H1 (cell line): ENCODE measurements around the gene RUNX1. TPM values are rescaled to one million over a fixed set of nuclear protein-coding genes. Genes with fewer than 3 reads are reported as not detected.

Source experiments
- CTCF ChIA-PET: fragments of 300-600 bp; sonication (Branson Sonifier 250); formaldehyde crosslinking; loops from one replicate; lab custom pipeline; 2021; ENCODE audit not compliant: partially characterized antibody; lab: Charles Lee
- POLR2A ChIA-PET: fragments of 300-600 bp; sonication (Branson Sonifier 250); formaldehyde crosslinking; loops from one replicate; lab custom pipeline; 2021; ENCODE audit warnings: inconsistent platforms; ENCODE audit not compliant: partially characterized antibody; lab: Charles Lee
- DNase-seq, 2 experiments: peaks; one replicate each; pipeline versions ENCODE4 v3.0.0 to v3.0.0-alpha.2; 2010 to 2022; ENCODE audit warnings: low spot score in 2 of 2, low read depth in 1 of 2, mixed read lengths in 1 of 2
- FAIRE-seq: peaks from 2 replicates; lab custom pipeline; 2011; peaks lifted over from hg19 to GRCh38; lab: Jason Lieb, UNC
- H2AFZ ChIP-seq: 2 replicates; pipeline ENCODE4 v1.8.1; 2012; ENCODE audit warnings: low read length, inconsistent platforms
- H2AK5ac ChIP-seq: 2 replicates; pipeline ENCODE4 v1.6.1; 2013; ENCODE audit warnings: low read depth, low read length
- H2BK120ac ChIP-seq: replicated peaks from 2 replicates; pipeline ENCODE3; 2013; ENCODE audit warnings: low read depth, low read length, inconsistent platforms
- H2BK12ac ChIP-seq: 2 replicates; pipeline ENCODE4 v1.6.1; 2013; ENCODE audit warnings: low read depth, low read length
- H2BK15ac ChIP-seq: 2 replicates; pipeline ENCODE4 v1.6.1; 2013; ENCODE audit warnings: low read length
- H2BK20ac ChIP-seq: 2 replicates; pipeline ENCODE4 v1.6.1; 2013; ENCODE audit warnings: low read length
- H2BK5ac ChIP-seq: 2 replicates; pipeline ENCODE4 v1.6.1; 2013; ENCODE audit warnings: low read depth, low read length
- H3K14ac ChIP-seq: 2 replicates; pipeline ENCODE4 v1.6.1; 2013; ENCODE audit warnings: inconsistent platforms; ENCODE audit not compliant: insufficient read length
- H3K18ac ChIP-seq: 2 replicates; pipeline ENCODE4 v1.6.1; 2013; ENCODE audit warnings: low read length; ENCODE audit errors: extremely low read depth
- H3K23ac ChIP-seq: 2 replicates; pipeline ENCODE4 v1.6.1; 2013; ENCODE audit warnings: inconsistent platforms; ENCODE audit not compliant: insufficient read length
- H3K23me2 ChIP-seq: 2 replicates; pipeline ENCODE4 v1.6.1; 2013; ENCODE audit warnings: low read depth, low read length
- H3K27ac ChIP-seq: 2 replicates; pipeline ENCODE4 v1.6.1; 2011; ENCODE audit warnings: low read depth, low read length, inconsistent platforms
- H3K27me3 ChIP-seq, 4 experiments: replicated peaks in 1 of 4; 1 replicate in 1 of 4; 2 replicates in 3 of 4; pipeline versions ENCODE4 v1.6.1 to v1.8.1; 2011 to 2013; ENCODE audit warnings: low read length in 3 of 4, mild to moderate bottlenecking in 3 of 4, inconsistent platforms in 2 of 4, mixed read lengths in 2 of 4, moderate library complexity in 1 of 4; ENCODE audit not compliant: control insufficient read depth in 3 of 4, insufficient read depth in 3 of 4; ENCODE audit errors: extremely low read depth in 1 of 4
- H3K36me3 ChIP-seq, 4 experiments: 2 replicates each; pipeline versions ENCODE4 v1.6.1 to v1.8.1; 2011 to 2013; ENCODE audit warnings: mild to moderate bottlenecking in 4 of 4, low read length in 3 of 4, moderate library complexity in 2 of 4, control low read depth in 1 of 4, inconsistent platforms in 1 of 4; ENCODE audit not compliant: insufficient read depth in 4 of 4, control insufficient read depth in 2 of 4
- H3K4ac ChIP-seq: replicated peaks from 2 replicates; pipeline ENCODE3; 2013; ENCODE audit warnings: low read length, low read depth, mixed read lengths, inconsistent platforms; ENCODE audit not compliant: insufficient read length
- H3K4me1 ChIP-seq, 4 experiments: replicated peaks in 1 of 4; 1 replicate in 1 of 4; 2 replicates in 3 of 4; pipeline versions ENCODE4 v1.6.1 to v1.8.1; 2011 to 2013; ENCODE audit warnings: low read length in 3 of 4, inconsistent platforms in 2 of 4, mixed read lengths in 1 of 4; ENCODE audit not compliant: insufficient read depth in 4 of 4, control insufficient read depth in 3 of 4
- H3K4me2 ChIP-seq, 2 experiments: 2 replicates each; pipeline versions ENCODE4 v1.6.1 to v1.8.1; 2011 to 2013; ENCODE audit warnings: low read depth in 2 of 2, low read length in 2 of 2, control low read depth in 1 of 2, inconsistent platforms in 1 of 2, mild to moderate bottlenecking in 1 of 2; ENCODE audit not compliant: insufficient read depth in 1 of 2
- H3K4me3 ChIP-seq, 4 experiments: fragments of 200-600, 300-600 bp in 1 of 4; sonication (generic), shearing (Covaris generic), sonication (Bioruptor Twin) in 1 of 4; 2 replicates each; pipeline versions ENCODE4 v1.5.1 to v1.8.1; 2011 to 2016; ENCODE audit warnings: low read length in 4 of 4, low read depth in 3 of 4, control low read depth in 2 of 4, inconsistent platforms in 2 of 4, mild to moderate bottlenecking in 2 of 4, mixed read lengths in 1 of 4, moderate library complexity in 1 of 4; ENCODE audit not compliant: insufficient read depth in 2 of 4; ENCODE audit errors: extremely low read depth in 1 of 4
- H3K56ac ChIP-seq: replicated peaks from 2 replicates; pipeline ENCODE3; 2013; ENCODE audit warnings: low read depth, mild to moderate bottlenecking, mixed read lengths, low read length, inconsistent platforms; ENCODE audit not compliant: insufficient read length
- H3K79me1 ChIP-seq: 2 replicates; pipeline ENCODE4 v1.6.1; 2013; ENCODE audit warnings: low read depth, low read length, control low read depth
- H3K79me2 ChIP-seq, 2 experiments: 2 replicates each; pipeline versions ENCODE4 v1.6.1 to v1.8.1; 2012 to 2013; ENCODE audit warnings: low read length in 2 of 2, mild to moderate bottlenecking in 2 of 2, inconsistent platforms in 1 of 2; ENCODE audit not compliant: insufficient read depth in 2 of 2, control insufficient read depth in 1 of 2
- H3K9ac ChIP-seq, 4 experiments: replicated peaks in 1 of 4; 1 replicate in 1 of 4; 2 replicates in 3 of 4; pipeline versions ENCODE4 v1.6.1 to v1.8.1; 2011 to 2013; ENCODE audit warnings: low read depth in 3 of 4, low read length in 3 of 4, control low read depth in 2 of 4, mild to moderate bottlenecking in 2 of 4, moderate library complexity in 2 of 4, inconsistent platforms in 1 of 4; ENCODE audit errors: extremely low read depth in 1 of 4
- H3K9me3 ChIP-seq, 2 experiments: 2 replicates each; pipeline versions ENCODE4 v1.6.1 to v1.8.1; 2012 to 2013; ENCODE audit warnings: mild to moderate bottlenecking in 2 of 2, moderate library complexity in 2 of 2, control low read depth in 1 of 2, inconsistent platforms in 1 of 2, low read depth in 1 of 2, low read length in 1 of 2, mixed read lengths in 1 of 2; ENCODE audit not compliant: insufficient read depth in 2 of 2
- H4K20me1 ChIP-seq, 2 experiments: replicated peaks in 1 of 2; 2 replicates each; pipeline versions ENCODE3 to v1.8.1; 2011 to 2013; ENCODE audit warnings: inconsistent platforms in 2 of 2, low read length in 2 of 2, mild to moderate bottlenecking in 1 of 2; ENCODE audit not compliant: insufficient read depth in 2 of 2, control insufficient read depth in 1 of 2
- H4K5ac ChIP-seq: 2 replicates; pipeline ENCODE4 v1.6.1; 2013; ENCODE audit warnings: low read length, low read depth, mixed read lengths, inconsistent platforms; ENCODE audit not compliant: insufficient read length
- H4K8ac ChIP-seq: 2 replicates; pipeline ENCODE4 v1.8.0; 2013; ENCODE audit warnings: mild to moderate bottlenecking, moderate library complexity, low read length, inconsistent platforms; ENCODE audit not compliant: insufficient read depth; ENCODE audit errors: extremely low read depth
- H4K91ac ChIP-seq: replicated peaks from 2 replicates; pipeline ENCODE3; 2013; ENCODE audit warnings: low read length, mixed read lengths, inconsistent platforms; ENCODE audit not compliant: insufficient read length
- ASH2L ChIP-seq: fragments of 200-600, 300-600 bp; sonication (generic); IDR thresholded peaks from one replicate; pipeline ENCODE4 v1.7.1; 2017; ENCODE audit warnings: low read length
- BACH1 ChIP-seq: IDR thresholded peaks from 2 replicates; pipeline ENCODE4 v1.6.1; 2012; ENCODE audit warnings: low read length, improper control_type of control experiment
- CBX5 ChIP-seq: fragments of 300-800, 300-1000 bp; sonication (generic); IDR thresholded peaks from 2 replicates; pipeline ENCODE4 v1.7.1; 2016; ENCODE audit warnings: antibody characterized with exemption, low read length, low read depth
- CEBPB ChIP-seq: IDR thresholded peaks from 2 replicates; pipeline ENCODE4 v1.6.1; 2012; ENCODE audit warnings: low read depth, low read length
- E2F6 ChIP-seq: IDR thresholded peaks from 2 replicates; pipeline ENCODE4 v1.6.1; 2012; ENCODE audit warnings: inconsistent platforms
- FOSL1 ChIP-seq: IDR thresholded peaks from 2 replicates; pipeline ENCODE4 v1.6.1; 2011; ENCODE audit warnings: mild to moderate bottlenecking, low read depth, low read length, moderate library complexity; ENCODE audit not compliant: insufficient read depth
- GTF2F1 ChIP-seq: IDR thresholded peaks from 2 replicates; pipeline ENCODE4 v1.6.1; 2012; ENCODE audit warnings: low read depth, low read length, improper control_type of control experiment, borderline replicate concordance
- MAX ChIP-seq: IDR thresholded peaks from 2 replicates; pipeline ENCODE4 v1.6.1; 2012; ENCODE audit warnings: inconsistent platforms
- NANOG ChIP-seq: IDR thresholded peaks from 2 replicates; pipeline ENCODE4 v1.6.1; 2011; ENCODE audit warnings: low read length, low read depth, mild to moderate bottlenecking, inconsistent platforms; ENCODE audit not compliant: insufficient read depth, poor library complexity, severe bottlenecking
- PHF8 ChIP-seq: fragments of 200-600 bp; sonication (generic); conservative IDR thresholded peaks from 2 replicates; pipeline ENCODE4 v1.7.1; 2012; ENCODE audit warnings: low read depth, mild to moderate bottlenecking, inconsistent platforms, low read length, moderate library complexity
- RXRA ChIP-seq: IDR thresholded peaks from 2 replicates; pipeline ENCODE4 v1.6.1; 2011; ENCODE audit warnings: low read depth, mild to moderate bottlenecking, low read length, moderate library complexity; ENCODE audit not compliant: insufficient read depth
- SP4 ChIP-seq: IDR thresholded peaks from 2 replicates; pipeline ENCODE4 v1.6.1; 2012; ENCODE audit warnings: low read length, inconsistent platforms
- USF2 ChIP-seq: IDR thresholded peaks from 2 replicates; pipeline ENCODE4 v1.6.1; 2011; ENCODE audit warnings: low read length, improper control_type of control experiment
- WGBS, 2 experiments: shearing (Covaris generic) in 1 of 2; methylation state at CpG; one replicate each; pipeline versions ENCODE4 v1.1.6 to v1.1.7; 2013 to 2015; ENCODE audit warnings: low lambda C conversion rate in 2 of 2, mixed read lengths in 2 of 2, inconsistent platforms in 1 of 2, low coverage in 1 of 2, missing lambda C conversion rate in 1 of 2; ENCODE audit not compliant: insufficient replicate concordance in 2 of 2, insufficient coverage in 1 of 2, insufficient read length in 1 of 2; ENCODE audit errors: extremely low coverage in 1 of 2, missing lambda C conversion rate in 1 of 2; 5-methylcytosine and 5-hydroxymethylcytosine counted together
- polyA plus RNA-seq, 7 experiments: library from polyadenylated mRNA; depleted of rRNA in 3 of 7; stranded (reverse) in 5 of 7; unstranded in 2 of 7; fragments of >200 nt in 5 of 7; fragments of 200-250 nt in 2 of 7; gene quantifications; 1 replicate in 5 of 7; 2 replicates in 1 of 7; 4 replicates in 1 of 7; pipeline versions ENCODE4 v1.2.1 to v1.2.3, GENCODE V29; 2011 to 2013; ENCODE audit warnings: missing spikeins in 2 of 7, mixed read lengths in 2 of 7
- total RNA-seq: library from RNA; stranded (reverse); fragmentation: NEBNext Ultra II Directional; extraction: Animal tissue kit (Norgen Biotek cat#: 25700); gene quantifications from 2 replicates; pipeline ENCODE4 v1.2.1, GENCODE V29; 2021

Gene RUNX1
- total and polyA plus RNA-seq, 2 of the 8 experiments (the other 6 are each of a cell fraction or from before 2014, with no cell fraction given) = 0.20 to 0.60 TPM

- Histone ChIP-seq H2BK15ac (no peak overlapping the region), H4K8ac (no peak overlapping the region), H2AK5ac (no peak overlapping the region), H4K5ac (no peak overlapping the region), H3K27ac (no peak overlapping the region), H3K9ac (no peak overlapping the region), H3K4ac (no peak overlapping the region), H4K91ac (no peak overlapping the region), H3K18ac (no peak overlapping the region), H3K14ac (no peak overlapping the region), H3K4me2 (no peak overlapping the region), H2BK12ac (no peak overlapping the region; the same call in 1 of the 2 replicates), H2BK5ac (no peak overlapping the region), H4K20me1 (peaks cover 0 to 4% of the 10 kb centered on the region in 2 experiments), H2BK20ac (no peak overlapping the region), H3K56ac (no peak overlapping the region), H3K36me3 (no peaks in the 10 kb centered on the region), H3K23me2 (peaks cover 5% of the 10 kb centered on the region; the same call in 1 of the 2 replicates), H3K27me3 (no peaks in the 10 kb centered on the region; a peak in 1 of 7 replicates), H3K4me1 (no peaks in the 10 kb centered on the region), H3K79me1 (no peaks in the 10 kb centered on the region), H3K79me2 (no peaks in the 10 kb centered on the region), H2AFZ (no peak overlapping the region), H3K9me3 (no peaks in the 10 kb centered on the region), H2BK120ac (no peak overlapping the region), H3K23ac (no peak overlapping the region), H3K4me3 (no peak overlapping the region)
- 81% methylated on average over 3 of the region's 3 CpGs; no CpG with 5 or more reads in 1 of the 2 experiments for WGBS, 2 experiments
- ChIA-PET POLR2A (no interaction called here), CTCF (interaction anchor here (1.1 to 3.4 kb wide), 32 partner anchors 12 to 1284 kb away, joined by 3 to 22 read pairs (median 6); no protein-coding TSS in a partner anchor)
- no peak for DNase-seq
- no peak for FAIRE-seq
- no peak for TF ChIP-seq CEBPB
- TF ChIP-seq SP4 = no peak
- no peak for TF ChIP-seq NANOG
- no peak for TF ChIP-seq E2F6
- no peak for TF ChIP-seq BACH1
- no peak for TF ChIP-seq RXRA
- TF ChIP-seq GTF2F1 = no peak
- no peak for TF ChIP-seq USF2
- TF ChIP-seq FOSL1 = no peak
- TF ChIP-seq ASH2L = no peak
- TF ChIP-seq PHF8 = no peak
- no peak for TF ChIP-seq MAX
- no peak for TF ChIP-seq CBX5
These were observed 304.3 kb downstream of the RUNX1 start for GRCh38 chr21:34744801-34745200.
